HEK293 (cell line): ENCODE measurements around the gene PTPRK.

Experiments used
- CTCF ChIA-PET: fragments of 350-600 bp; formaldehyde crosslinking; extraction: SDS; loops from one replicate; lab custom pipeline; 2021; ENCODE audit warnings: antibody characterized with exemption; lab: Yijun Ruan, JAX
- POLR2A ChIA-PET: fragments of 300-600 bp; formaldehyde crosslinking; extraction: SDS; loops from one replicate; lab custom pipeline; 2020; ENCODE audit warnings: antibody characterized with exemption, inconsistent platforms; lab: Yijun Ruan, JAX
- H3K27ac ChIP-seq: fragments of 200-500 bp; sonication (Bioruptor generic); 2 replicates; pipeline ENCODE4 v1.5.1; 2014; ENCODE audit warnings: low read depth, low read length, control low read depth, inconsistent platforms; ENCODE audit errors: extremely low read depth
- H3K36me3 ChIP-seq, 2 experiments: fragments of 200-500 bp in 1 of 2; sonication (Bioruptor generic) in 1 of 2; 1 replicate in 1 of 2; 2 replicates in 1 of 2; pipeline ENCODE4 v1.5.1; 2014 to 2017; ENCODE audit warnings: inconsistent platforms in 2 of 2, low read length in 2 of 2; ENCODE audit not compliant: control insufficient read depth in 2 of 2, insufficient read depth in 1 of 2
- H3K4me1 ChIP-seq: fragments of 200-500 bp; sonication (Bioruptor generic); 2 replicates; pipeline ENCODE4 v1.5.1; 2014; ENCODE audit warnings: mild to moderate bottlenecking, low read length, inconsistent platforms; ENCODE audit not compliant: control insufficient read depth, insufficient read depth
- H3K4me3 ChIP-seq: 2 replicates; pipeline ENCODE4 v1.5.1; 2011; ENCODE audit warnings: low read depth, mild to moderate bottlenecking, control low read depth, low read length, moderate library complexity
- H3K9me3 ChIP-seq: fragments of 200-500 bp; sonication (Bioruptor generic); 2 replicates; pipeline ENCODE4 v1.5.1; 2014; ENCODE audit warnings: low read depth, low read length, inconsistent platforms; ENCODE audit not compliant: control insufficient read depth, insufficient read depth
- FEZF1 ChIP-seq: fragments of 450-650 bp; formaldehyde crosslinking; IDR thresholded peaks from 2 replicates; pipeline ENCODE4 v1.5.1; 2016; ENCODE audit warnings: missing biosample characterization, missing genetic modification characterization
- GLIS1 ChIP-seq: fragments of 450-650 bp; formaldehyde crosslinking; IDR thresholded peaks from 2 replicates; pipeline ENCODE4 v1.5.1; 2016; ENCODE audit warnings: missing biosample characterization, missing genetic modification characterization
- KLF8 ChIP-seq: fragments of 450-650 bp; formaldehyde crosslinking; IDR thresholded peaks from 2 replicates; pipeline ENCODE4 v1.5.1; 2016; ENCODE audit warnings: missing biosample characterization, missing genetic modification characterization
- MEIS1 ChIP-seq: sonication (generic); formaldehyde crosslinking; IDR thresholded peaks from 2 replicates; pipeline ENCODE4 v1.8.1; 2022; ENCODE audit warnings: missing genetic modification reagents, mild to moderate bottlenecking, borderline replicate concordance
- SP7 ChIP-seq: fragments of 450-650 bp; formaldehyde crosslinking; IDR thresholded peaks from 2 replicates; pipeline ENCODE4 v1.5.1; 2016; ENCODE audit warnings: missing biosample characterization, missing genetic modification characterization
- WT1 ChIP-seq: fragments of 450-650 bp; formaldehyde crosslinking; IDR thresholded peaks from 2 replicates; pipeline ENCODE4 v1.5.1; 2016; ENCODE audit warnings: missing biosample characterization, missing genetic modification characterization
- ZNF19 ChIP-seq: fragments of 450-650 bp; formaldehyde crosslinking; IDR thresholded peaks from 2 replicates; pipeline ENCODE4; 2016; ENCODE audit warnings: missing biosample characterization, missing genetic modification characterization, low read depth
- ZNF239 ChIP-seq: fragments of 450-650 bp; formaldehyde crosslinking; IDR thresholded peaks from 2 replicates; pipeline ENCODE4 v1.5.1; 2016; ENCODE audit warnings: missing biosample characterization, missing genetic modification characterization
- ZNF24 ChIP-seq: fragments of 450-650 bp; formaldehyde crosslinking; IDR thresholded peaks from 2 replicates; pipeline ENCODE4 v1.5.1; 2016; ENCODE audit warnings: missing biosample characterization, missing genetic modification characterization
- ZNF544 ChIP-seq: fragments of 450-650 bp; formaldehyde crosslinking; IDR thresholded peaks from 2 replicates; pipeline ENCODE4 v1.5.0; 2017; ENCODE audit warnings: missing biosample characterization, missing genetic modification characterization
- ZNF76 ChIP-seq: fragments of 450-650 bp; formaldehyde crosslinking; IDR thresholded peaks from 2 replicates; pipeline ENCODE4; 2016; ENCODE audit warnings: low read depth, missing biosample characterization, missing genetic modification characterization, borderline replicate concordance
- ZNF768 ChIP-seq: fragments of 450-650 bp; formaldehyde crosslinking; IDR thresholded peaks from 2 replicates; pipeline ENCODE4 v1.5.1; 2018; ENCODE audit warnings: missing biosample characterization, mild to moderate bottlenecking, missing genetic modification characterization
- ZNF791 ChIP-seq: fragments of 450-650 bp; formaldehyde crosslinking; IDR thresholded peaks from 2 replicates; pipeline ENCODE4 v1.5.1; 2016; ENCODE audit warnings: missing biosample characterization, missing genetic modification characterization
- ZNF792 ChIP-seq: fragments of 450-650 bp; formaldehyde crosslinking; IDR thresholded peaks from 2 replicates; pipeline ENCODE4 v1.5.1; 2016; ENCODE audit warnings: missing biosample characterization, missing genetic modification characterization
- TF ChIP-seq, protein P1 (sequence below): fragments of 450-650 bp; formaldehyde crosslinking; IDR thresholded peaks from 2 replicates; pipeline ENCODE4 v1.5.1; 2017; ENCODE audit warnings: missing biosample characterization, missing genetic modification characterization
- TF ChIP-seq, protein P2 (sequence below): fragments of 450-650 bp; formaldehyde crosslinking; IDR thresholded peaks from 2 replicates; pipeline ENCODE4 v1.5.1; 2016; ENCODE audit warnings: missing biosample characterization, missing genetic modification characterization
- TF ChIP-seq, protein P3 (sequence below): fragments of 450-650 bp; formaldehyde crosslinking; IDR thresholded peaks from 2 replicates; pipeline ENCODE4 v1.5.1; 2017; ENCODE audit warnings: missing biosample characterization, missing genetic modification characterization
- TF ChIP-seq, protein P4 (sequence below): fragments of 450-650 bp; formaldehyde crosslinking; IDR thresholded peaks from 2 replicates; pipeline ENCODE4 v1.5.1; 2016; ENCODE audit warnings: missing biosample characterization, missing genetic modification characterization

Gene PTPRK

DNA sequence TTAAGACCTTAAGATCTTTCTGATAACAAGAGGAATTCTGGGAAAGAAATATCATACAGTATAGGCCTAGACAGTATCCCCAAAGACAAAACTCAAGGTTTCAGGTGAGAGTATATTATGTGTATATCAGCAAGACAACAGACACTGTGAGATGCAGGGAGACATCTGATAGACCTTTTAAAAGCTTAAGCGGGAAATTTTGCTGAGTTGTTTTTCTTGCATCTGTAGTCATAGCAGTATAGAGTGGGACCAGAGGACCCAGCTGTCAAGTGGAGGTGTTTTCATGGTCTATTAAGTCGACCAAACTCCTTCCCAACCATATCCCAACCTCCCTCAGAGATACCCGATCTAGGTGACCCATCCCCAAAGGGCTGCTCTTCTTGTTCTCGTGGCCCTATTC lies 521.4 kb downstream of the PTPRK start (continued):
- TF ChIP-seq, protein P1, sequence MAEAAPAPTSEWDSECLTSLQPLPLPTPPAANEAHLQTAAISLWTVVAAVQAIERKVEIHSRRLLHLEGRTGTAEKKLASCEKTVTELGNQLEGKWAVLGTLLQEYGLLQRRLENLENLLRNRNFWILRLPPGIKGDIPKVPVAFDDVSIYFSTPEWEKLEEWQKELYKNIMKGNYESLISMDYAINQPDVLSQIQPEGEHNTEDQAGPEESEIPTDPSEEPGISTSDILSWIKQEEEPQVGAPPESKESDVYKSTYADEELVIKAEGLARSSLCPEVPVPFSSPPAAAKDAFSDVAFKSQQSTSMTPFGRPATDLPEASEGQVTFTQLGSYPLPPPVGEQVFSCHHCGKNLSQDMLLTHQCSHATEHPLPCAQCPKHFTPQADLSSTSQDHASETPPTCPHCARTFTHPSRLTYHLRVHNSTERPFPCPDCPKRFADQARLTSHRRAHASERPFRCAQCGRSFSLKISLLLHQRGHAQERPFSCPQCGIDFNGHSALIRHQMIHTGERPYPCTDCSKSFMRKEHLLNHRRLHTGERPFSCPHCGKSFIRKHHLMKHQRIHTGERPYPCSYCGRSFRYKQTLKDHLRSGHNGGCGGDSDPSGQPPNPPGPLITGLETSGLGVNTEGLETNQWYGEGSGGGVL (tag by site-specific recombination): no peak
- TF ChIP-seq GLIS1 (tag by site-specific recombination) (no peak), SP7 (tag by site-specific recombination) (no peak), MEIS1 (CRISPR knock-in tag) (no peak)

DNA sequence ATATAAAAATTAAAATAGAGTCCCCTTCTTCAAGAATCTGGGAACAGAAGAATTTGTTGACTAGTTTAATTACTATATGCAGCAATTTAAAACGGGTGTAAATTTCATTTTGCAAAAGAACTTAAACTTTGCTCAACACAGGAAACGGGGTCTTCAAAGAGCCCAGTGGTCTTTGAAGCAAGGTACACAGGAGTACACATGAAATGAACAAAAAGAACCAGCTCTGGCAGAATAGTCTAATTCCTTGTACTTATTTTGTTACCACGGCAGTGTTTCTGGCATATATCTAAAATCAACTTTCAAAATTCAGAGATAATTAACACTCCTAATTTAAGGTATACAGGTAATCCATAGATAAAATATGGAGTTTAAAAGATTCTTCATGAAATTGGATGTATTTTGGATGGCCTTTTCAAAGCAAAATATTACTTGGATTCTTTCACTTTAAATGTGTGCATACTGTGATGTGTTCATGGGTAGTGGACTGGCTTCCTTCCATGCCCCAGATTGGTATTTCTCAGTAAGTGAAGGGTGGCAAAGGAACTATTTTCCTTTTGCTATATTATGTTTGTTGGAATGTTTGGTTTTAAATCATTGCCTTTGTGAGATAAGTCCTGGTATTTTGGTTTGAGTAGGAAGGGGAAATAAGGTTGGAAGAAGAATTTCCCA lies 522.8 kb downstream of the PTPRK start:
- no peaks in the 10 kb centered on the region for H3K4me1 ChIP-seq
- CTCF ChIA-PET: interaction anchor here (0.6 kb wide), 1 partner anchor 1346 kb away, joined by 3 read pairs; no protein-coding TSS in a partner anchor
- H3K36me3 ChIP-seq: no peaks in the 10 kb centered on the region
- no peaks in the 10 kb centered on the region for H3K9me3 ChIP-seq
- H3K27ac ChIP-seq: no peak overlapping the region
- H3K4me3 ChIP-seq: no peak overlapping the region
- TF ChIP-seq WT1 (tag by site-specific recombination) (no peak), KLF8 (tag by site-specific recombination) (no peak), ZNF791 (tag by site-specific recombination) (no peak), ZNF239 (tag by site-specific recombination) (no peak), ZNF76 (tag by site-specific recombination) (no peak), ZNF768 (no peak), ZNF24 (no peak), ZNF544 (tag by site-specific recombination) (no peak), FEZF1 (no peak)
- TF ChIP-seq, protein P2, sequence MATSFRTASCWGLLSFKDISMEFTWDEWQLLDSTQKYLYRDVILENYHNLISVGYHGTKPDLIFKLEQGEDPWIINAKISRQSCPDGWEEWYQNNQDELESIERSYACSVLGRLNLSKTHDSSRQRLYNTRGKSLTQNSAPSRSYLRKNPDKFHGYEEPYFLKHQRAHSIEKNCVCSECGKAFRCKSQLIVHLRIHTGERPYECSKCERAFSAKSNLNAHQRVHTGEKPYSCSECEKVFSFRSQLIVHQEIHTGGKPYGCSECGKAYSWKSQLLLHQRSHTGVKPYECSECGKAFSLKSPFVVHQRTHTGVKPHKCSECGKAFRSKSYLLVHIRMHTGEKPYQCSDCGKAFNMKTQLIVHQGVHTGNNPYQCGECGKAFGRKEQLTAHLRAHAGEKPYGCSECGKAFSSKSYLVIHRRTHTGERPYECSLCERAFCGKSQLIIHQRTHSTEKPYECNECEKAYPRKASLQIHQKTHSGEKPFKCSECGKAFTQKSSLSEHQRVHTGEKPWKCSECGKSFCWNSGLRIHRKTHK: no peak
- TF ChIP-seq, protein P3, sequence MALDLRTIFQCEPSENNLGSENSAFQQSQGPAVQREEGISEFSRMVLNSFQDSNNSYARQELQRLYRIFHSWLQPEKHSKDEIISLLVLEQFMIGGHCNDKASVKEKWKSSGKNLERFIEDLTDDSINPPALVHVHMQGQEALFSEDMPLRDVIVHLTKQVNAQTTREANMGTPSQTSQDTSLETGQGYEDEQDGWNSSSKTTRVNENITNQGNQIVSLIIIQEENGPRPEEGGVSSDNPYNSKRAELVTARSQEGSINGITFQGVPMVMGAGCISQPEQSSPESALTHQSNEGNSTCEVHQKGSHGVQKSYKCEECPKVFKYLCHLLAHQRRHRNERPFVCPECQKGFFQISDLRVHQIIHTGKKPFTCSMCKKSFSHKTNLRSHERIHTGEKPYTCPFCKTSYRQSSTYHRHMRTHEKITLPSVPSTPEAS (tag by site-specific recombination): no peak
- TF ChIP-seq, all 188 proteins: peak for 0
- POLR2A ChIA-PET: no interaction called here

DNA sequence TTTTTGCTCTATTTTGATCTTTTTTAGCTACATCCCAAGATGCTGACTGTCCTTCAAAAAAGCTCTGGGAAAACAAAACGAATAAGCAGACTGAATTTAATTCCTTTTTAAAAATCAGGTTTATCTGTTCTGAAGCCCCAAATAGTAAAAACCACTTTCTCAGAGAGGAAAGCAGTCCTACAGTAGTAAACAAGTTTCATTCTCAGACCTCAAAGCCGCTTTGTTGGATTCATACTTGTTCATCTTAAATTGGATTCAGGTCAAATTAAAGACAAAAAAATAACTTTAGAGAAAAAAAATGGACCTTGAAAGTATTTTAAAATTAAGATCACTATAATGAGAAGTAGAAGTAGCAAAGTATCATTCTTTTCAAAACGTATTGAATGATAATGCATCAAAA lies 523.5 kb downstream of the PTPRK start:
- no peaks in the 10 kb centered on the region for H3K4me1 ChIP-seq
- ChIA-PET CTCF (interaction anchor here (0.6 kb wide), 1 partner anchor 35 kb away, joined by 3 read pairs; no protein-coding TSS in a partner anchor), POLR2A (no interaction called here)
- no peak overlapping the region for H3K27ac ChIP-seq
- no peak overlapping the region for H3K4me3 ChIP-seq
- no peaks in the 10 kb centered on the region for H3K9me3 ChIP-seq
- no peaks in the 10 kb centered on the region for H3K36me3 ChIP-seq
- TF ChIP-seq, protein P3 (tag by site-specific recombination): no peak
- TF ChIP-seq, protein P4, sequence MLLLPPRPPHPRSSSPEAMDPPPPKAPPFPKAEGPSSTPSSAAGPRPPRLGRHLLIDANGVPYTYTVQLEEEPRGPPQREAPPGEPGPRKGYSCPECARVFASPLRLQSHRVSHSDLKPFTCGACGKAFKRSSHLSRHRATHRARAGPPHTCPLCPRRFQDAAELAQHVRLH: no peak
- no peak for TF ChIP-seq ZNF19 (tag by site-specific recombination)
- TF ChIP-seq ZNF792 (tag by site-specific recombination): no peak
